Stimulated activated CD4-positive, alpha-beta T cell treated with anti-CD3 and anti-CD28 coated beads, TNF-alpha, amount 100 ng/mL, for 4 hours (primary cell): ENCODE results near the gene SNAPC3.
"Not testable (repeated sequence)": the region's sequence is repeated elsewhere in the genome, so short reads cannot be mapped to it uniquely, and the experiment has no call there.

ENCODE experiments used
- DNase-seq, 3 experiments: peaks; one replicate each; pipeline ENCODE4 v3.0.0-alpha.2; 2020; ENCODE audit warnings: low read depth in 3 of 3

SNAPC3 gene

GRCh38 chr9:15422372-15423230 is at the start of gene SNAPC3:
TSS of gene SNAPC3 (plus strand) at chr9:15422876. CDS start at chr9:15422880, 4 bp downstream.
- DNase-seq = peak; percentile 82 to 87 (median 84)

GRCh38 chr9:15373881-15374280 is 48.8 kb upstream of the SNAPC3 start:
- DNase-seq = no peak

DNA sequence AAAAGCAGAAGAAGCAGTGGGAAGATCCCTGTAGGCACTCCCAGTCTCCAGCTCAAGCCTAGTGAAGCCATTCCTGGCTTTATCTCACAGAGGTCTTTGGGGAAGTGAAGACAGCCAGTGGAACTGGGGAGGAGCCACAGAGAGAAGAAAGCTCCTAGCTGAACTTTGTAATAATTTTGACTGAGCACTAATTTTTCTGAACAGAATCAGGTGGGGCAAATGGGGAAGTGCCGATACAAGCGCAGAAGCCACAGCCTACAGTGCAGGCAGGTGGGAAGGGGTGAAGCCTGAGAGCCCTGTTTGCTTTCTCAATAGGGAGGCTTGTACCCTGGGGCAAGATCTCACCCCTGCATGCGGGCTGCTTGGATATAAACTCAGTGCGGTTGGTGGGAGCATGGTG is 48.4 kb upstream of the SNAPC3 start:
- no peak for DNase-seq

- DNase-seq = no peak
These were observed 47.9 kb upstream of the SNAPC3 start for GRCh38 chr9:15374825-15375224.

DNA sequence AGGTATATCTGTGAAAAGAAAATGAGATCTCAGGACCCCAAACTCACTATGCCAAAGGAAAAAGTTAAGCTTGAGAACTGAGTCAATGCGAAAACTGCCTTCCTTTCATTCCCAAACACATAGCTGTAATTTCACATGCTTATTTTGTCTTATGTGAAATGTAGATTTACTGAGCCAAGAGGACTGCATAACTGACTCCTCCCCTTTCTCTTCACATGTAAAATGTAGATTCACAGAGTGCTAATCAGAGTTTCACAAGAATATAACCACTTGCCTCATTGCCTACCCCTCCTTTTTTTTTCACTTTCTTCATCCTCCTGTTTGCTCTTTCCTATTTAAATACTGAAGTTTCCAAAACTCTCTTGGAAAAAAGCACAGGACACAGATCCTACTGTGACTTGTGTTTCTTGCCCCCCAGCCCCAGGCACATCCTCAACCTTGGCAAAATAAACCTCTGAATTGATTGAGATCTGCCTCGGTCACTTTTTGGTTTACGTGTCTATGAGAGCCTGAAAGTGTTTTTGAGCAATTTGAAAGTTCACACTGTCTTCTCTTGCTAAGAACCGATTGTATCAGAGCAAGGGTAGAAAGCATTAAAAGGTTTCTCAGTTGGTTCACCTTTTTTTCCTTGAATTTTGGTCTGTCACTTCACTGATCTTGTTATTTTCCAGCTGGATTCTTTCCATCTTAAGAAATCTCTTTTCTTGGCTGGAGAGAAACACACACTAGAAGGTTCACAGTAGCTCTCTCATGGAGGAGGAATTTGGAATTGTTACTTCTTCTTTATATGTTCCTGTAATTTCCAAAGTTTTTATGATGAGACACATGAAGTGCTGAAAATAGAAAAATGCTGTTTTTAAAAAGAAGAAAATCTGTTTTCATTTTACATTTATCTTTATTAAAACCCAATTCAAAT is 44.8 kb upstream of the SNAPC3 start:
- DNase-seq = no peak

GRCh38 chr9:15379317-15379716 is 43.4 kb upstream of the SNAPC3 start:
- not testable (repeated sequence) for DNase-seq

GRCh38 chr9:15379888-15380287 is 42.8 kb upstream of the SNAPC3 start:
- DNase-seq = not testable (repeated sequence)

GRCh38 chr9:15381491-15381890 is 41.2 kb upstream of the SNAPC3 start:
- no peak for DNase-seq

DNA sequence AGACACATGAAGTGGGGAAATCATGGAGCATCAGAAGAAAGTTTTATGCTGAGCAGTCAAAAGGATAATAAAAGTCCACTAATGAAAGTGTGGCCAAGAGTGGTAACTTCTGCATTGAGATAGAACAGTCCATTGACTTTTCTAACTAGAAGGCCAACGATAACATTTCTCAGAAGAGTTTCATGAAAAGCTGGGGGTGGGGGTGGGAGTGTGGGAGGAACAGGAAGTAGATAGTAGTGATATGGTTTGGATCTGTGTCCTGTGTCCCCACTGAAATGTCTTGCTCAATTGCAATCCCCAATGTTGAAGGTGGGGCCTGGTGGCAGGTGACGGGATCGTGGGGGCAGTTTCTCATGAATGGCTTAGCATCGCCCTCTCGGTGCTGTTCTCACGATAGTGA is 36.2 kb upstream of the SNAPC3 start:
- DNase-seq = no peak

- DNase-seq = no peak
These were observed 33.5 kb upstream of the SNAPC3 start for GRCh38 chr9:15389173-15389572.

DNA sequence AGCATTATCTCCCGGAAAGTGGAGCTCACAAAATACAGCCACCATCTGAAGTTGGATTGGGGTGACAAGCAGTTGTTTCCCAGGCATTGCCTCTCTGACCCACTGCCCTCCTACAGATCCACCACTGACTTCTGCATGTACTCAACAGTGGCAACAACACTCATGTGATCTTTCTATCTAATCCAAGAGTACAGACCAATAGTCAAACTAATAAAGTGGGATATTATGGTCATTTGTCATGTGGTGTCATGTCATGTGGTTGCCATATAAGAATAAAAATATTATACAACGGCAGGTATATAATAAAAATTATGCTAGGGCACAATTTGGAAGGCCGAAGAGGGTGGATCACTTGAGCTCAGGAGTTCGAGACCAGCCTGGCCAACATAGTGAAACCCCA is 33.0 kb upstream of the SNAPC3 start:
- no peak for DNase-seq

DNA sequence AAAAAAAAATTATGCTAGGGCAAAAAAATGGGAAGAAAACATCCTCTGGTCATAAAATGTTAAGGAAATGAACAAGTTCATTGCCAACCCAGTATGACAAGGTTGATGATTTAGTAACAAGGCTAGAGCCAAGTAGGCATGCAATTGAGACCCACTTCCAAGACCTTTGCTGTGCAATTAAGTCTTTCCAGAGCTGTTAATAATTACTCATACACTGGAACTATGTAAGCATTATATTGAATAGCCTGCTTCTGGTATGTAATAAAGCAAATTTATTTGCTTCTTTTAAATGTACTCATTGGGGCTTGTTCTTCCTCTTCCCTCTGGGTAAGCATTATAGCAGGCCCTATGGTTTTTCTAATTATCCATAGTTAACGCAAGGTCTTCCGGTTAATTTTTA is 32.5 kb upstream of the SNAPC3 start:
- no peak for DNase-seq

GRCh38 chr9:15392363-15392762 is 30.3 kb upstream of the SNAPC3 start:
- DNase-seq = no peak

GRCh38 chr9:15400281-15400941 is 22.3 kb upstream of the SNAPC3 start:
- DNase-seq = no peak

DNA sequence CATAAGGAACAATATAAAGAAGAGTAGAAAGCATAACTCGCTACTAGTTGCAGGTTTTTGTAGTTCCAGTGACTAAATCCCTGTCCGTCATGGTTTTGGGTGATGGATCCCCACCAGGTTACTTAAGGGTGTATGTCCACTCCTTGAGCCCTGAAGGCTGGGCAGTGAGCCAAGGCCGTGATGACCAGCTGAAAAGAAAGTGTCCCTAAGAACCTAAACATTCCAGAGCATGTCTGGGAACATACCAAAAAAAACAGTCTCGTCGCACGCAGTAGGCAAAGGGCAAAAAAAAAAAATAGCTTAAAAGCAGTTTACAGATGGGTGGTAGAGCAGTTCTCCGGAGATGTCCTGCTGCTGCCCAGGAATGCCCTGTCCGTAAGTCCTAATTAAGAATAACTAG is 21.4 kb upstream of the SNAPC3 start:
- no peak for DNase-seq

- no peak for DNase-seq
These were observed 19.5 kb upstream of the SNAPC3 start for GRCh38 chr9:15403155-15403554.

GRCh38 chr9:15404171-15404570 is 18.5 kb upstream of the SNAPC3 start:
- no peak for DNase-seq

DNA sequence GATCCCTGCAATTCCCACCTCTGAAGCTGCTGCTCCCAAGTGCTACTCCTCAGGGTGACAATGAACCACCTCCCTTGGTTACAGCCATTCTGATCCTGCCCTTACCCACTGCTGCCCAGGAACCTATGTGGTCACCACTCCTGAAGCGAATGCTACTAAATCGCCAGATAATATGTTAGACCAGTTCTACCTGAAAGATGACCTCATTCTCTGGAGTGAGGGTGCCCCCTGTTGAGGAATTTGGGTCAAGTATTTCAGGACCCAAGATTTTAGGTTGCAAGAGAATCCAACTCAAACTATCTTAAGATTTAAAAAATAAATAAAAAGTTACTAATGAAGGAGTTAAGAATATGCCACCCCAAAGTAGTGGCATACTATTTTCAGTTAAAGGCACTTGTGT is 5.8 kb upstream of the SNAPC3 start:
- no peak for DNase-seq

DNA sequence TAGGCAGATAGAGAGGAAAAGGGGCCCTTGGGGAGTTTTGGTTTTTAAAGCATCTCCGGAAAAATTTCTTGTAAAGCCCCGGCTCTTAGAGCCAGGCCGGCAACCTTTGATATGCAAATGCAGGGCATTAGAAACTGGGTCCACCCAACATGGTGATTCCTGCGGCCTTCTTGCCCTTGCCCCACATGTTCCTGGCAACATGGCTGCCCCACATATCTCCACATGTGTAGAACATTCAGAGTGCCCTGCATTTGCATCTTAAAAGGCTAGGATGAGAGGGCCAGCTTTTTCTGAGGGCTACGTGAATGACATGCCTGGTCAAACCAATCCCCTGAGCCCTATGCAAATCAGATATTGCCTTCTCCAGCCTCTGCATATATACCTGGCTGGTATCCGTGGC is 5.0 kb upstream of the SNAPC3 start:
- no peak for DNase-seq

DNA sequence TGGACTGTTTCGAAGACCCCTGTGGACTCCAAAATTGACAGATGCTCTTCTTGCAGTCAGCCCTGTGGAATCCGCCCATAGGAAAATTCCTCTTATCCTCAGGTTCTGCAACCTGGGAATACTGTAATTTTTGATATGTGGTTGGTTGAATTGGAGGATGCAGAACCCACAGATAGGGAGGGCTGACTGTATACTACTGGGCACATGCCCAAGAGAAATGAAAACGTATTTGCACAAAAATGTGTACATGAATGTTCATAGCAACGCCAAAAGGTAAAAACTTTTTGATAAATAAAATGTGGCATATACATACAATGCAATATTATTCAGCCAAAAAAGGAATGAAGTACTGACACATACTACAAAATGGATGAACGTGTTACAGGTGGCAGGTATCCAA is 1.9 kb upstream of the SNAPC3 start:
- no peak for DNase-seq

GRCh38 chr9:15421532-15421931 is 1.1 kb upstream of the SNAPC3 start:
- no peak for DNase-seq

DNA sequence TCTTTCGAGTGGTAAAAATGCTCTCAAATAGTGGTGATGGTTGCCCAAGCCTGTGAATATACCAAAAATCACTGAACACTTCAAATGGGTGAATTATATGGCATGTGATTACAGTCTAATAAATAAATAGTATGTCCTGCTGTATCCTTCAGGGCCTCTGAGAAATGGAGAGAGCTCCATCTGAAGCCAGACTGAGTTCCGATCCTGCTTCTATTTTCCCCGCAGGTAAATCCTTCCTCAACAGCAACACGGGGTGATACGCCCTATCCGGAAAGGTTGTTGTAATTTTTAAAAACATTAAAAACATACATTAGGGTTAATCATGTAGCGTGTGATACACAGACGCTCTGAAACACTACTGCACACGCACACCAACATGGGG is 695 bp upstream of the SNAPC3 start:
- no peak for DNase-seq
